GM18909 (cell line): Measurements from ENCODE around the gene LTC4S.
"Not testable (repeated sequence)": the region's sequence is repeated elsewhere in the genome, so short reads cannot be mapped to it uniquely, and the experiment has no call there.

Experiments
- ATAC-seq: cut with Tn5 transposase; IDR thresholded peaks from one replicate; pipeline ENCODE4 v1.9.1; 2021; ENCODE audit warnings: mild to moderate bottlenecking; ENCODE audit not compliant: unreplicated experiment, poor library complexity

Gene LTC4S

GRCh38 chr5:179822059-179822432 is 28.3 kb downstream of the LTC4S start:
- no peak for ATAC-seq

GRCh38 chr5:179822444-179822990 is 28.7 kb downstream of the LTC4S start:
- no peak for ATAC-seq

- no peak for ATAC-seq
These were observed 30.4 kb downstream of the LTC4S start for GRCh38 chr5:179823937-179824744.

- no peak for ATAC-seq
These were observed 30.9 kb downstream of the LTC4S start for GRCh38 chr5:179824745-179825112.

- ATAC-seq = no peak
These were observed 31.9 kb downstream of the LTC4S start for GRCh38 chr5:179825655-179826182.

- no peak for ATAC-seq
These were observed 33.9 kb downstream of the LTC4S start for GRCh38 chr5:179827680-179828079.

GRCh38 chr5:179828756-179829421 is 35.1 kb downstream of the LTC4S start:
- ATAC-seq = no peak

- no peak for ATAC-seq
These were observed 36.1 kb downstream of the LTC4S start for GRCh38 chr5:179829732-179830435.

- ATAC-seq = no peak
These were observed 37.2 kb downstream of the LTC4S start for GRCh38 chr5:179830818-179831468.

- no peak for ATAC-seq
These were observed 38.4 kb downstream of the LTC4S start for GRCh38 chr5:179832039-179832745.

- no peak for ATAC-seq
These were observed 39.4 kb downstream of the LTC4S start for GRCh38 chr5:179833056-179833708.

- no peak for ATAC-seq
These were observed 39.9 kb downstream of the LTC4S start for GRCh38 chr5:179833709-179834070.

- ATAC-seq = no peak
These were observed 40.3 kb downstream of the LTC4S start for GRCh38 chr5:179834120-179834519.

GRCh38 chr5:179834871-179835270 is 41.1 kb downstream of the LTC4S start:
- ATAC-seq = not testable (repeated sequence)

- no peak for ATAC-seq
These were observed 42.6 kb downstream of the LTC4S start for GRCh38 chr5:179836225-179837019.

- ATAC-seq = no peak
These were observed 43.6 kb downstream of the LTC4S start for GRCh38 chr5:179837076-179838011.
